GM23248 (cell line): ENCODE results near the gene KCNJ13. TPM values are rescaled to one million over a fixed set of nuclear protein-coding genes. Genes with fewer than 3 reads are reported as not detected.

ENCODE experiments used
- DNase-seq: peaks from one replicate; pipeline ENCODE4 v3.0.0-alpha.2; 2015
- H2AFZ ChIP-seq: fragments of 200-600 bp; sonication (generic); 2 replicates; pipeline ENCODE4 v1.6.1; 2016; ENCODE audit warnings: antibody characterized with exemption
- H3F3A ChIP-seq: fragments of 200-600 bp; sonication (generic); 2 replicates; pipeline ENCODE4 v1.6.1; 2016; ENCODE audit warnings: mild to moderate bottlenecking, antibody characterized with exemption, mixed run types; ENCODE audit not compliant: insufficient read depth
- H3K27ac ChIP-seq: fragments of 200-600 bp; sonication (generic); 2 replicates; pipeline ENCODE4 v1.5.1; 2016; ENCODE audit warnings: mild to moderate bottlenecking
- H3K27me3 ChIP-seq: fragments of 200-600 bp; sonication (generic); replicated peaks from 2 replicates; pipeline ENCODE4 v1.6.1; 2016; ENCODE audit warnings: mild to moderate bottlenecking; ENCODE audit not compliant: insufficient read depth
- H3K36me3 ChIP-seq: fragments of 200-600 bp; sonication (generic); 2 replicates; pipeline ENCODE4 v1.6.1; 2016; ENCODE audit warnings: low read depth, mild to moderate bottlenecking
- H3K4me1 ChIP-seq: fragments of 200-600 bp; sonication (generic); 2 replicates; pipeline ENCODE4 v1.6.1; 2016; ENCODE audit warnings: mild to moderate bottlenecking; ENCODE audit not compliant: insufficient read depth
- H3K4me2 ChIP-seq: fragments of 200-600 bp; sonication (generic); one replicate; pipeline ENCODE4 v1.6.1; 2016; ENCODE audit warnings: mild to moderate bottlenecking; ENCODE audit not compliant: unreplicated experiment
- H3K4me3 ChIP-seq: fragments of 200-600 bp; sonication (generic); 2 replicates; pipeline ENCODE4 v1.5.1; 2016; ENCODE audit warnings: mild to moderate bottlenecking
- H3K79me2 ChIP-seq: fragments of 200-600 bp; sonication (generic); 2 replicates; pipeline ENCODE4 v1.6.1; 2016; ENCODE audit warnings: mild to moderate bottlenecking; ENCODE audit not compliant: insufficient read depth
- H3K9ac ChIP-seq: fragments of 200-600 bp; sonication (generic); 2 replicates; pipeline ENCODE4 v1.6.1; 2016; ENCODE audit warnings: mild to moderate bottlenecking
- H3K9me2 ChIP-seq: fragments of 200-600 bp; sonication (generic); 2 replicates; pipeline ENCODE4 v1.6.1; 2016; ENCODE audit warnings: mixed run types, mild to moderate bottlenecking, moderate library complexity; ENCODE audit not compliant: insufficient read depth
- H3K9me3 ChIP-seq: fragments of 200-600 bp; sonication (generic); one replicate; pipeline ENCODE4 v1.6.1; 2017; ENCODE audit warnings: low read depth
- H4K20me1 ChIP-seq: fragments of 200-600 bp; sonication (generic); 2 replicates; pipeline ENCODE4 v1.6.0; 2016; ENCODE audit not compliant: insufficient read depth
- EZH2 ChIP-seq: fragments of 200-600 bp; sonication (generic); IDR thresholded peaks from 2 replicates; pipeline ENCODE4 v1.6.1; 2018; ENCODE audit warnings: antibody characterized with exemption, mild to moderate bottlenecking; ENCODE audit not compliant: insufficient read depth, poor library complexity, severe bottlenecking
- EZH2phosphoT487 ChIP-seq: fragments of 200-600 bp; sonication (generic); IDR thresholded peaks from 2 replicates; pipeline ENCODE4 v1.6.1; 2018; ENCODE audit warnings: antibody characterized with exemption, moderate library complexity, mild to moderate bottlenecking, low read depth; ENCODE audit not compliant: insufficient read depth
- WGBS, 2 experiments: methylation state at CpG; one replicate each; pipeline ENCODE4 v1.1.6; 2015 to 2017; ENCODE audit warnings: low lambda C conversion rate in 2 of 2, low coverage in 1 of 2; ENCODE audit errors: missing lambda C conversion rate in 2 of 2; 5-methylcytosine and 5-hydroxymethylcytosine counted together
- in situ Hi-C: fragments of 300-500 bp; cut with MboI; formaldehyde crosslinking; loops from 2 replicates; pipeline ENCODE4 v1.15.0; 2020
- polyA plus RNA-seq: library from polyadenylated mRNA; unstranded; fragments of >200 nt; fragmentation: Nextera tagmentation; extraction: Ambion mirVana; gene quantifications from 2 replicates; pipeline ENCODE4 v1.2.1, GENCODE V29; 2016
- total RNA-seq: library from RNA; depleted of rRNA; stranded (reverse); fragments of >200 nt; shearing (Covaris generic); gene quantifications from 2 replicates; pipeline ENCODE4 v1.2.3, GENCODE V29; 2014

KCNJ13 gene
- total and polyA plus RNA-seq, 2 experiments from 2014 or later = 0.21 TPM; not detected in 1

- Histone ChIP-seq H2AFZ (no peak overlapping the region), H3K4me1 (no peaks in the 10 kb centered on the region), H3K9ac (no peak overlapping the region), H3F3A (no peaks in the 10 kb centered on the region), H3K9me2 (no peaks in the 10 kb centered on the region), H4K20me1 (no peaks in the 10 kb centered on the region), H3K27ac (no peak overlapping the region), H3K4me3 (no peak overlapping the region), H3K79me2 (peaks cover 11% of the 10 kb centered on the region; the same call in 1 of the 2 replicates), H3K4me2 (no peak overlapping the region), H3K9me3 (no peaks in the 10 kb centered on the region), H3K27me3 (no peaks in the 10 kb centered on the region), H3K36me3 (peaks cover 36% of the 10 kb centered on the region)
- 96 to 100% methylated on average over 1 of the region's 1 CpG for WGBS, 2 experiments
- DNase-seq = no peak
- TF ChIP-seq EZH2phosphoT487 (no peak), EZH2 (no peak)
- in situ Hi-C loops = no loop called here
These were observed 8.5 kb downstream of the KCNJ13 start for GRCh38 chr2:232767866-232768265.

GRCh38 chr2:232761301-232761907, 15.0 kb downstream of the KCNJ13 start:
- H3K4me3 ChIP-seq = no peak overlapping the region
- H2AFZ ChIP-seq = no peak overlapping the region
- H4K20me1 ChIP-seq = no peaks in the 10 kb centered on the region
- DNase-seq = peak; percentile 50
- H3K79me2 ChIP-seq = peaks cover 6% of the 10 kb centered on the region; the same call in 1 of the 2 replicates
- no peak for TF ChIP-seq EZH2phosphoT487
- no peak overlapping the region for H3K9ac ChIP-seq
- no peak overlapping the region for H3K4me2 ChIP-seq
- H3K4me1 ChIP-seq = no peaks in the 10 kb centered on the region
- H3K9me2 ChIP-seq = no peaks in the 10 kb centered on the region
- H3K27ac ChIP-seq = no peak overlapping the region
- 28 to 33% methylated on average over 3 of the region's 3 CpGs for WGBS, 2 experiments
- H3K9me3 ChIP-seq = no peaks in the 10 kb centered on the region
- in situ Hi-C loops = no loop called here
- H3K36me3 ChIP-seq = peaks cover 22% of the 10 kb centered on the region
- no peaks in the 10 kb centered on the region for H3F3A ChIP-seq
- no peaks in the 10 kb centered on the region for H3K27me3 ChIP-seq

GRCh38 chr2:232757905-232758304, 18.5 kb downstream of the KCNJ13 start:
- in situ Hi-C loops = no loop called here
- no peak overlapping the region for H2AFZ ChIP-seq
- no peaks in the 10 kb centered on the region for H3K4me1 ChIP-seq
- H4K20me1 ChIP-seq = no peaks in the 10 kb centered on the region
- H3K9me3 ChIP-seq = no peaks in the 10 kb centered on the region
- H3K4me2 ChIP-seq = no peak overlapping the region
- no peaks in the 10 kb centered on the region for H3F3A ChIP-seq
- no peaks in the 10 kb centered on the region for H3K27me3 ChIP-seq
- no peak for DNase-seq
- no peaks in the 10 kb centered on the region for H3K9me2 ChIP-seq
- TF ChIP-seq EZH2phosphoT487 = no peak
- no peak for TF ChIP-seq EZH2
- peaks cover 33% of the 10 kb centered on the region for H3K36me3 ChIP-seq
- no peak overlapping the region for H3K9ac ChIP-seq
- H3K27ac ChIP-seq = no peak overlapping the region
- H3K4me3 ChIP-seq = no peak overlapping the region
- peaks cover 17% of the 10 kb centered on the region; the same call in 1 of the 2 replicates for H3K79me2 ChIP-seq
- WGBS, 2 experiments = 74 to 82% methylated on average over 2 of the region's 2 CpGs

- Histone ChIP-seq H2AFZ (no peak overlapping the region), H3K9ac (no peak overlapping the region), H3K36me3 (peaks cover 33% of the 10 kb centered on the region), H3F3A (no peaks in the 10 kb centered on the region), H3K4me3 (no peak overlapping the region), H3K4me1 (no peaks in the 10 kb centered on the region), H4K20me1 (no peaks in the 10 kb centered on the region), H3K27me3 (no peaks in the 10 kb centered on the region), H3K9me3 (no peaks in the 10 kb centered on the region), H3K79me2 (peaks cover 16% of the 10 kb centered on the region; the same call in 1 of the 2 replicates), H3K27ac (no peak overlapping the region), H3K9me2 (no peaks in the 10 kb centered on the region), H3K4me2 (no peak overlapping the region)
- DNase-seq = no peak
- in situ Hi-C loops = no loop called here
- no peak for TF ChIP-seq EZH2phosphoT487
- no peak for TF ChIP-seq EZH2
- WGBS, 2 experiments = 84 to 90% methylated on average over 4 of the region's 4 CpGs
These were observed 26.2 kb downstream of the KCNJ13 start for GRCh38 chr2:232750135-232750671.
